B cell (primary cell): ENCODE data around the gene MYT1.

ENCODE experiments used
- CTCF ChIP-seq: fragments of 200-600 bp; IDR thresholded peaks from one replicate; pipeline ENCODE4 v1.8.0; 2022; ENCODE audit warnings: antibody characterized with exemption, mild to moderate bottlenecking
- EZH2 ChIP-seq: IDR thresholded peaks from 2 replicates; pipeline ENCODE4 v1.6.1; 2012; ENCODE audit warnings: borderline replicate concordance, low read depth, mild to moderate bottlenecking, moderate library complexity, low read length; ENCODE audit not compliant: insufficient read depth, poor library complexity, severe bottlenecking

GRCh38 chr20:64265201-64265600 is 100.9 kb downstream of the MYT1 start:
- TF ChIP-seq CTCF (no peak), EZH2 (no peak)
